ENCODE data around the gene SLC18A3.

DNA sequence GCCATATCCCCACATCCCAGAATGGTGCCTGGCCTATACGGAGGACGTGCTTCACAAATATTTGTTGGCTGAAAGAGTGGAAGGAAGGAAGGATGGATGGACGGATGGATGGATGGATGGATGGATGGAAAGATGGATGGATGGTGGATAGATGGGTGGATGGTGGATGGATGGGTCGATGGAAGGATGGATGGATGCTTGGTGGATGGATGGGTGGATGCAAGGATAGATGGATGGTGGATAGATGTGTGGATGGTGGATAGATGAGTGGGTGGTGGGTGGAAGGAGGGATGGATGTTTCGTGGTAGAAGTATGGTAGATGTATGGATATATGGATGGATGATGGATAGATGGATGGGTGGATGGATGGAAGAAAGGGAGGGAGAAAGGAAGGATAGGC is 14.5 kb downstream of the SLC18A3 start:
- TF ChIP-seq, protein P1, sequence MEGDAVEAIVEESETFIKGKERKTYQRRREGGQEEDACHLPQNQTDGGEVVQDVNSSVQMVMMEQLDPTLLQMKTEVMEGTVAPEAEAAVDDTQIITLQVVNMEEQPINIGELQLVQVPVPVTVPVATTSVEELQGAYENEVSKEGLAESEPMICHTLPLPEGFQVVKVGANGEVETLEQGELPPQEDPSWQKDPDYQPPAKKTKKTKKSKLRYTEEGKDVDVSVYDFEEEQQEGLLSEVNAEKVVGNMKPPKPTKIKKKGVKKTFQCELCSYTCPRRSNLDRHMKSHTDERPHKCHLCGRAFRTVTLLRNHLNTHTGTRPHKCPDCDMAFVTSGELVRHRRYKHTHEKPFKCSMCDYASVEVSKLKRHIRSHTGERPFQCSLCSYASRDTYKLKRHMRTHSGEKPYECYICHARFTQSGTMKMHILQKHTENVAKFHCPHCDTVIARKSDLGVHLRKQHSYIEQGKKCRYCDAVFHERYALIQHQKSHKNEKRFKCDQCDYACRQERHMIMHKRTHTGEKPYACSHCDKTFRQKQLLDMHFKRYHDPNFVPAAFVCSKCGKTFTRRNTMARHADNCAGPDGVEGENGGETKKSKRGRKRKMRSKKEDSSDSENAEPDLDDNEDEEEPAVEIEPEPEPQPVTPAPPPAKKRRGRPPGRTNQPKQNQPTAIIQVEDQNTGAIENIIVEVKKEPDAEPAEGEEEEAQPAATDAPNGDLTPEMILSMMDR (IDR thresholded peaks at IDR 0.05 in 2 of 3, conservative IDR thresholded peaks at IDR 0.05 in 1 of 3; ENCODE audit: borderline replicate concordance in 1 of 3, insufficient read depth in 1 of 3, low read depth in 2 of 3, low read length in 2 of 3): no peak
- TF ChIP-seq POLR2AphosphoS5 (IDR thresholded peaks at IDR 0.05; ENCODE audit: low read depth, low read length) (no peak), EZH2phosphoT487 (IDR thresholded peaks at IDR 0.05; ENCODE audit: borderline replicate concordance) (no peak), POLR2A (IDR thresholded peaks at IDR 0.05; ENCODE audit: borderline replicate concordance, extremely low read depth, insufficient read depth, insufficient read length) (no peak), EZH2 (IDR thresholded peaks at IDR 0.05) (no peak), YY1 (IDR thresholded peaks at IDR 0.05; ENCODE audit: extremely low read depth, insufficient replicate concordance, low read depth, low read length) (no peak), SP1 (IDR thresholded peaks at IDR 0.05; ENCODE audit: low read depth) (no peak), TCF7L2 (IDR thresholded peaks at IDR 0.05; ENCODE audit: borderline replicate concordance, extremely low read depth, insufficient read depth, insufficient read length) (no peak)
- TF ChIP-seq, protein P2, sequence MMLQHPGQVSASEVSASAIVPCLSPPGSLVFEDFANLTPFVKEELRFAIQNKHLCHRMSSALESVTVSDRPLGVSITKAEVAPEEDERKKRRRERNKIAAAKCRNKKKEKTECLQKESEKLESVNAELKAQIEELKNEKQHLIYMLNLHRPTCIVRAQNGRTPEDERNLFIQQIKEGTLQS (IDR thresholded peaks at IDR 0.05): no peak
- TF ChIP-seq, protein P3, sequence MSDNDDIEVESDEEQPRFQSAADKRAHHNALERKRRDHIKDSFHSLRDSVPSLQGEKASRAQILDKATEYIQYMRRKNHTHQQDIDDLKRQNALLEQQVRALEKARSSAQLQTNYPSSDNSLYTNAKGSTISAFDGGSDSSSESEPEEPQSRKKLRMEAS (IDR thresholded peaks at IDR 0.05): no peak

Data from HCT116 (cell line).